H1 (cell line): ENCODE measurements around the gene NR2F1-AS1. TPM values are rescaled to one million over a fixed set of nuclear protein-coding genes. Genes with fewer than 3 reads are reported as not detected.

Experiments
- CTCF ChIA-PET: fragments of 300-600 bp; sonication (Branson Sonifier 250); formaldehyde crosslinking; loops from one replicate; lab custom pipeline; 2021; ENCODE audit not compliant: partially characterized antibody; lab: Charles Lee
- POLR2A ChIA-PET: fragments of 300-600 bp; sonication (Branson Sonifier 250); formaldehyde crosslinking; loops from one replicate; lab custom pipeline; 2021; ENCODE audit warnings: inconsistent platforms; ENCODE audit not compliant: partially characterized antibody; lab: Charles Lee
- DNase-seq, 2 experiments: peaks; one replicate each; pipeline versions ENCODE4 v3.0.0 to v3.0.0-alpha.2; 2010 to 2022; ENCODE audit warnings: low spot score in 2 of 2, low read depth in 1 of 2, mixed read lengths in 1 of 2
- FAIRE-seq: peaks from 2 replicates; lab custom pipeline; 2011; peaks lifted over from hg19 to GRCh38; lab: Jason Lieb, UNC
- H2AFZ ChIP-seq: 2 replicates; pipeline ENCODE4 v1.8.1; 2012; ENCODE audit warnings: low read length, inconsistent platforms
- H2AK5ac ChIP-seq: 2 replicates; pipeline ENCODE4 v1.6.1; 2013; ENCODE audit warnings: low read depth, low read length
- H2BK120ac ChIP-seq: replicated peaks from 2 replicates; pipeline ENCODE3; 2013; ENCODE audit warnings: low read depth, low read length, inconsistent platforms
- H2BK12ac ChIP-seq: 2 replicates; pipeline ENCODE4 v1.6.1; 2013; ENCODE audit warnings: low read depth, low read length
- H2BK15ac ChIP-seq: 2 replicates; pipeline ENCODE4 v1.6.1; 2013; ENCODE audit warnings: low read length
- H2BK20ac ChIP-seq: 2 replicates; pipeline ENCODE4 v1.6.1; 2013; ENCODE audit warnings: low read length
- H2BK5ac ChIP-seq: 2 replicates; pipeline ENCODE4 v1.6.1; 2013; ENCODE audit warnings: low read depth, low read length
- H3K14ac ChIP-seq: 2 replicates; pipeline ENCODE4 v1.6.1; 2013; ENCODE audit warnings: inconsistent platforms; ENCODE audit not compliant: insufficient read length
- H3K18ac ChIP-seq: 2 replicates; pipeline ENCODE4 v1.6.1; 2013; ENCODE audit warnings: low read length; ENCODE audit errors: extremely low read depth
- H3K23ac ChIP-seq: 2 replicates; pipeline ENCODE4 v1.6.1; 2013; ENCODE audit warnings: inconsistent platforms; ENCODE audit not compliant: insufficient read length
- H3K23me2 ChIP-seq: 2 replicates; pipeline ENCODE4 v1.6.1; 2013; ENCODE audit warnings: low read depth, low read length
- H3K27ac ChIP-seq: 2 replicates; pipeline ENCODE4 v1.6.1; 2011; ENCODE audit warnings: low read depth, low read length, inconsistent platforms
- H3K27me3 ChIP-seq, 4 experiments: replicated peaks in 1 of 4; 1 replicate in 1 of 4; 2 replicates in 3 of 4; pipeline versions ENCODE4 v1.6.1 to v1.8.1; 2011 to 2013; ENCODE audit warnings: low read length in 3 of 4, mild to moderate bottlenecking in 3 of 4, inconsistent platforms in 2 of 4, mixed read lengths in 2 of 4, moderate library complexity in 1 of 4; ENCODE audit not compliant: control insufficient read depth in 3 of 4, insufficient read depth in 3 of 4; ENCODE audit errors: extremely low read depth in 1 of 4
- H3K36me3 ChIP-seq, 4 experiments: 2 replicates each; pipeline versions ENCODE4 v1.6.1 to v1.8.1; 2011 to 2013; ENCODE audit warnings: mild to moderate bottlenecking in 4 of 4, low read length in 3 of 4, moderate library complexity in 2 of 4, control low read depth in 1 of 4, inconsistent platforms in 1 of 4; ENCODE audit not compliant: insufficient read depth in 4 of 4, control insufficient read depth in 2 of 4
- H3K4ac ChIP-seq: replicated peaks from 2 replicates; pipeline ENCODE3; 2013; ENCODE audit warnings: low read length, low read depth, mixed read lengths, inconsistent platforms; ENCODE audit not compliant: insufficient read length
- H3K4me1 ChIP-seq, 4 experiments: replicated peaks in 1 of 4; 1 replicate in 1 of 4; 2 replicates in 3 of 4; pipeline versions ENCODE4 v1.6.1 to v1.8.1; 2011 to 2013; ENCODE audit warnings: low read length in 3 of 4, inconsistent platforms in 2 of 4, mixed read lengths in 1 of 4; ENCODE audit not compliant: insufficient read depth in 4 of 4, control insufficient read depth in 3 of 4
- H3K4me2 ChIP-seq, 2 experiments: 2 replicates each; pipeline versions ENCODE4 v1.6.1 to v1.8.1; 2011 to 2013; ENCODE audit warnings: low read depth in 2 of 2, low read length in 2 of 2, control low read depth in 1 of 2, inconsistent platforms in 1 of 2, mild to moderate bottlenecking in 1 of 2; ENCODE audit not compliant: insufficient read depth in 1 of 2
- H3K4me3 ChIP-seq, 4 experiments: fragments of 200-600, 300-600 bp in 1 of 4; sonication (generic), shearing (Covaris generic), sonication (Bioruptor Twin) in 1 of 4; 2 replicates each; pipeline versions ENCODE4 v1.5.1 to v1.8.1; 2011 to 2016; ENCODE audit warnings: low read length in 4 of 4, low read depth in 3 of 4, control low read depth in 2 of 4, inconsistent platforms in 2 of 4, mild to moderate bottlenecking in 2 of 4, mixed read lengths in 1 of 4, moderate library complexity in 1 of 4; ENCODE audit not compliant: insufficient read depth in 2 of 4; ENCODE audit errors: extremely low read depth in 1 of 4
- H3K56ac ChIP-seq: replicated peaks from 2 replicates; pipeline ENCODE3; 2013; ENCODE audit warnings: low read depth, mild to moderate bottlenecking, mixed read lengths, low read length, inconsistent platforms; ENCODE audit not compliant: insufficient read length
- H3K79me1 ChIP-seq: 2 replicates; pipeline ENCODE4 v1.6.1; 2013; ENCODE audit warnings: low read depth, low read length, control low read depth
- H3K79me2 ChIP-seq, 2 experiments: 2 replicates each; pipeline versions ENCODE4 v1.6.1 to v1.8.1; 2012 to 2013; ENCODE audit warnings: low read length in 2 of 2, mild to moderate bottlenecking in 2 of 2, inconsistent platforms in 1 of 2; ENCODE audit not compliant: insufficient read depth in 2 of 2, control insufficient read depth in 1 of 2
- H3K9ac ChIP-seq, 4 experiments: replicated peaks in 1 of 4; 1 replicate in 1 of 4; 2 replicates in 3 of 4; pipeline versions ENCODE4 v1.6.1 to v1.8.1; 2011 to 2013; ENCODE audit warnings: low read depth in 3 of 4, low read length in 3 of 4, control low read depth in 2 of 4, mild to moderate bottlenecking in 2 of 4, moderate library complexity in 2 of 4, inconsistent platforms in 1 of 4; ENCODE audit errors: extremely low read depth in 1 of 4
- H3K9me3 ChIP-seq, 2 experiments: 2 replicates each; pipeline versions ENCODE4 v1.6.1 to v1.8.1; 2012 to 2013; ENCODE audit warnings: mild to moderate bottlenecking in 2 of 2, moderate library complexity in 2 of 2, control low read depth in 1 of 2, inconsistent platforms in 1 of 2, low read depth in 1 of 2, low read length in 1 of 2, mixed read lengths in 1 of 2; ENCODE audit not compliant: insufficient read depth in 2 of 2
- H4K20me1 ChIP-seq, 2 experiments: replicated peaks in 1 of 2; 2 replicates each; pipeline versions ENCODE3 to v1.8.1; 2011 to 2013; ENCODE audit warnings: inconsistent platforms in 2 of 2, low read length in 2 of 2, mild to moderate bottlenecking in 1 of 2; ENCODE audit not compliant: insufficient read depth in 2 of 2, control insufficient read depth in 1 of 2
- H4K5ac ChIP-seq: 2 replicates; pipeline ENCODE4 v1.6.1; 2013; ENCODE audit warnings: low read length, low read depth, mixed read lengths, inconsistent platforms; ENCODE audit not compliant: insufficient read length
- H4K8ac ChIP-seq: 2 replicates; pipeline ENCODE4 v1.8.0; 2013; ENCODE audit warnings: mild to moderate bottlenecking, moderate library complexity, low read length, inconsistent platforms; ENCODE audit not compliant: insufficient read depth; ENCODE audit errors: extremely low read depth
- H4K91ac ChIP-seq: replicated peaks from 2 replicates; pipeline ENCODE3; 2013; ENCODE audit warnings: low read length, mixed read lengths, inconsistent platforms; ENCODE audit not compliant: insufficient read length
- FOSL1 ChIP-seq: IDR thresholded peaks from 2 replicates; pipeline ENCODE4 v1.6.1; 2011; ENCODE audit warnings: mild to moderate bottlenecking, low read depth, low read length, moderate library complexity; ENCODE audit not compliant: insufficient read depth
- RAD21 ChIP-seq, 2 experiments: IDR thresholded peaks in 1 of 2; conservative IDR thresholded peaks in 1 of 2; 2 replicates each; pipeline ENCODE4 v1.6.1; 2011; ENCODE audit warnings: low read depth in 2 of 2, low read length in 2 of 2, improper control_type of control experiment in 1 of 2, inconsistent platforms in 1 of 2, mild to moderate bottlenecking in 1 of 2, moderate library complexity in 1 of 2
- WGBS, 2 experiments: shearing (Covaris generic) in 1 of 2; methylation state at CpG; one replicate each; pipeline versions ENCODE4 v1.1.6 to v1.1.7; 2013 to 2015; ENCODE audit warnings: low lambda C conversion rate in 2 of 2, mixed read lengths in 2 of 2, inconsistent platforms in 1 of 2, low coverage in 1 of 2, missing lambda C conversion rate in 1 of 2; ENCODE audit not compliant: insufficient replicate concordance in 2 of 2, insufficient coverage in 1 of 2, insufficient read length in 1 of 2; ENCODE audit errors: extremely low coverage in 1 of 2, missing lambda C conversion rate in 1 of 2; 5-methylcytosine and 5-hydroxymethylcytosine counted together
- polyA plus RNA-seq, 7 experiments: library from polyadenylated mRNA; depleted of rRNA in 3 of 7; stranded (reverse) in 5 of 7; unstranded in 2 of 7; fragments of >200 nt in 5 of 7; fragments of 200-250 nt in 2 of 7; gene quantifications; 1 replicate in 5 of 7; 2 replicates in 1 of 7; 4 replicates in 1 of 7; pipeline versions ENCODE4 v1.2.1 to v1.2.3, GENCODE V29; 2011 to 2013; ENCODE audit warnings: missing spikeins in 2 of 7, mixed read lengths in 2 of 7
- total RNA-seq: library from RNA; stranded (reverse); fragmentation: NEBNext Ultra II Directional; extraction: Animal tissue kit (Norgen Biotek cat#: 25700); gene quantifications from 2 replicates; pipeline ENCODE4 v1.2.1, GENCODE V29; 2021
- TF ChIP-seq, protein P1 (sequence below): IDR thresholded peaks from 2 replicates; pipeline ENCODE4 v1.6.1; 2012; ENCODE audit warnings: low read length, inconsistent platforms
- TF ChIP-seq, protein P2 (sequence below), 3 experiments: IDR thresholded peaks; 1 replicate in 2 of 3; 2 replicates in 1 of 3; pipeline versions ENCODE4 v1.5.1 to v1.6.1; 2011; ENCODE audit warnings: low read length in 3 of 3, mild to moderate bottlenecking in 3 of 3, inconsistent platforms in 2 of 3, low read depth in 1 of 3, moderate library complexity in 1 of 3; ENCODE audit not compliant: insufficient read depth in 1 of 3; ENCODE audit errors: control extremely low read depth in 1 of 3

NR2F1-AS1 gene
- total and polyA plus RNA-seq, 2 of the 8 experiments (the other 6 are each of a cell fraction or from before 2014, with no cell fraction given) = 1.6 to 5.6 TPM

DNA sequence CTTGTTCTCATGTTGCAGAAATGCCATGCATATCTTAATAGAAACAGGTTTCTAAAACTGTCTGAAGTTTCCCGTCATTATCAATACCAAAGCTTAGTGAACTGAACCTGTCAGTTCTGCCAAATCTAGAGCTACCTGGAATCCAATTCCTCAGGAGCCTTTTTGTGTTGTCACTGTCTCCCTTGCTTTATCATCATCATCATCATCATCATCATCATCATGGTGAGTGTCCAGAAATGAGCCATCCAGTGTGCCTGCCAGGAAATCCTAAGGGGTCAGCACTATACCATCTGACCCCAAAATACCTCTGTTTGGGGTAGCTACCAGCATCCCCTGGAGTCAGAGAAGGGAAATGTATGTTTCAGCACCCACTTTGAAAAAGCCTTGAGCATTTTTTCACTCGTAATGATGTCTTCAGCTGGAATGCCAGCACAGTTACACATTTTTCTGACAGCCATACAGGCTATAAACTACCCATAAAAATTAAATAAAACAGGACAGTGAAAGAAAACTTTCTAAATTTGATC, 150.3 kb downstream of the NR2F1-AS1 start:
- H3K4me3 ChIP-seq = no peak overlapping the region
- FAIRE-seq = no peak
- no peak overlapping the region for H4K5ac ChIP-seq
- no peaks in the 10 kb centered on the region for H3K27me3 ChIP-seq
- TF ChIP-seq, protein P1, sequence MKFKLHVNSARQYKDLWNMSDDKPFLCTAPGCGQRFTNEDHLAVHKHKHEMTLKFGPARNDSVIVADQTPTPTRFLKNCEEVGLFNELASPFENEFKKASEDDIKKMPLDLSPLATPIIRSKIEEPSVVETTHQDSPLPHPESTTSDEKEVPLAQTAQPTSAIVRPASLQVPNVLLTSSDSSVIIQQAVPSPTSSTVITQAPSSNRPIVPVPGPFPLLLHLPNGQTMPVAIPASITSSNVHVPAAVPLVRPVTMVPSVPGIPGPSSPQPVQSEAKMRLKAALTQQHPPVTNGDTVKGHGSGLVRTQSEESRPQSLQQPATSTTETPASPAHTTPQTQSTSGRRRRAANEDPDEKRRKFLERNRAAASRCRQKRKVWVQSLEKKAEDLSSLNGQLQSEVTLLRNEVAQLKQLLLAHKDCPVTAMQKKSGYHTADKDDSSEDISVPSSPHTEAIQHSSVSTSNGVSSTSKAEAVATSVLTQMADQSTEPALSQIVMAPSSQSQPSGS = no peak
- TF ChIP-seq, protein P2, sequence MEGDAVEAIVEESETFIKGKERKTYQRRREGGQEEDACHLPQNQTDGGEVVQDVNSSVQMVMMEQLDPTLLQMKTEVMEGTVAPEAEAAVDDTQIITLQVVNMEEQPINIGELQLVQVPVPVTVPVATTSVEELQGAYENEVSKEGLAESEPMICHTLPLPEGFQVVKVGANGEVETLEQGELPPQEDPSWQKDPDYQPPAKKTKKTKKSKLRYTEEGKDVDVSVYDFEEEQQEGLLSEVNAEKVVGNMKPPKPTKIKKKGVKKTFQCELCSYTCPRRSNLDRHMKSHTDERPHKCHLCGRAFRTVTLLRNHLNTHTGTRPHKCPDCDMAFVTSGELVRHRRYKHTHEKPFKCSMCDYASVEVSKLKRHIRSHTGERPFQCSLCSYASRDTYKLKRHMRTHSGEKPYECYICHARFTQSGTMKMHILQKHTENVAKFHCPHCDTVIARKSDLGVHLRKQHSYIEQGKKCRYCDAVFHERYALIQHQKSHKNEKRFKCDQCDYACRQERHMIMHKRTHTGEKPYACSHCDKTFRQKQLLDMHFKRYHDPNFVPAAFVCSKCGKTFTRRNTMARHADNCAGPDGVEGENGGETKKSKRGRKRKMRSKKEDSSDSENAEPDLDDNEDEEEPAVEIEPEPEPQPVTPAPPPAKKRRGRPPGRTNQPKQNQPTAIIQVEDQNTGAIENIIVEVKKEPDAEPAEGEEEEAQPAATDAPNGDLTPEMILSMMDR (IDR thresholded peaks at IDR 0.05; ENCODE audit: control extremely low read depth in 1 of 3, insufficient read depth in 1 of 3, low read depth in 1 of 3, low read length in 3 of 3) = peak in 2 of 3 experiments; percentile 17 to 46; a peak in 2 of 4 replicates
- TF ChIP-seq FOSL1 = no peak
- peak; percentile 43 to 55 for TF ChIP-seq RAD21 (IDR thresholded peaks at IDR 0.05 in 1 of 2, conservative IDR thresholded peaks at IDR 0.05 in 1 of 2; ENCODE audit: low read depth in 2 of 2, low read length in 2 of 2)
- H3K79me1 ChIP-seq = no peaks in the 10 kb centered on the region
- H2BK120ac ChIP-seq = no peak overlapping the region
- POLR2A ChIA-PET = interaction anchor here (0.7 kb wide), 1 partner anchor 75 kb away, joined by 3 read pairs; no protein-coding TSS in a partner anchor
- H3K36me3 ChIP-seq = no peaks in the 10 kb centered on the region
- H3K9me3 ChIP-seq = no peaks in the 10 kb centered on the region
- no peak overlapping the region for H3K4ac ChIP-seq
- H2BK12ac ChIP-seq = no peak overlapping the region
- no peak overlapping the region for H4K8ac ChIP-seq
- no peak overlapping the region for H2BK20ac ChIP-seq
- H3K4me2 ChIP-seq = no peak overlapping the region
- peaks cover 0 to 7% (median 0%) of the 10 kb centered on the region in 4 experiments; a peak in 2 of 7 replicates for H3K4me1 ChIP-seq
- no peak overlapping the region for H2AK5ac ChIP-seq
- CTCF ChIA-PET = interaction anchor here (0.7 to 2.4 kb wide), 11 partner anchors 9 to 1681 kb away, joined by 3 to 10 read pairs (median 4); no protein-coding TSS in a partner anchor
- no peak overlapping the region for H3K14ac ChIP-seq
- H2BK15ac ChIP-seq = no peak overlapping the region
- H3K23ac ChIP-seq = no peak overlapping the region
- no peak overlapping the region for H3K9ac ChIP-seq
- H3K27ac ChIP-seq = no peak overlapping the region
- no peak for DNase-seq
- no peak overlapping the region for H2BK5ac ChIP-seq
- H4K91ac ChIP-seq = no peak overlapping the region
- WGBS, 2 experiments = 82% methylated on average over 2 of the region's 2 CpGs; no CpG with 5 or more reads in 1 of the 2 experiments
- no peak overlapping the region for H3K56ac ChIP-seq
- no peaks in the 10 kb centered on the region for H3K23me2 ChIP-seq
- no peak overlapping the region for H3K18ac ChIP-seq
- no peak overlapping the region for H2AFZ ChIP-seq
- H3K79me2 ChIP-seq = no peaks in the 10 kb centered on the region
- no peaks in the 10 kb centered on the region for H4K20me1 ChIP-seq
